ENCODE data around the gene KAT6B.

DNA sequence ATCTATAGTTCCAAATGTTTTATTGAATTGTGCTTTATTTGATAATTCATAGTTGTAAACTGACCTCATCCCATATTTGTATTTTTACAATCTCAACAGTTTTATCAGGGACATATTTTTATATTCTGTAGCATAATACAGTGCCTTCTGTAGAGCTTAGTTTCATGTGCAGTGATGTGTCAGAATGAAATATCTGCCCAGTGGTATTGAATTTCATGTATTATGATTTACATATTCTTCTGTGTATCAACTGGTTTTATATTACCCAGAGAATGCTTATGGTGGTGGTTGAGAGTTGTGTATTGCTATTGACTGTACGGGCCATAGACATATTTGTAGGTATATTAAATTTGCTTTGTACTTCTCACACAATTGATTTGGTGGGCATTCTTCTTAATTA lies 89.9 kb downstream of the KAT6B start:
- TF ChIP-seq CTCF (IDR thresholded peaks at IDR 0.05; ENCODE audit: poor library complexity) (no peak), EZH2 (IDR thresholded peaks at IDR 0.05; ENCODE audit: borderline replicate concordance) (no peak), EZH2phosphoT487 (IDR thresholded peaks at IDR 0.05; ENCODE audit: low read depth, severe bottlenecking, unreplicated experiment) (no peak)

Measured in hepatocyte (in vitro differentiated cells).